Naive thymus-derived CD8-positive, alpha-beta T cell (primary cell): ENCODE results near the gene PRKAA2. TPM values are rescaled to one million over a fixed set of nuclear protein-coding genes. Genes with fewer than 3 reads are reported as not detected.
A peak's percentile ranks its signal among the peaks of the same experiment; 100 is the strongest.

Experiments
- ATAC-seq, 2 donors: fragments of 150-1000 bp; cut with Tn5 transposase in 1 of 2; sonication (Bioruptor Pico), chemical (Tn5 transposase) in 1 of 2; 1 replicate in 1 of 2; 2 replicates in 1 of 2; pipeline ENCODE4 v1.10.0; 2021; ENCODE audit warnings: mild to moderate bottlenecking in 2 of 2, moderate library complexity in 2 of 2
- POLR2A ChIA-PET: fragments of 350-600 bp; sonication (Branson Sonifier 250); formaldehyde crosslinking; loops from one replicate; lab custom pipeline; 2021; ENCODE audit warnings: antibody characterized with exemption; lab: Charles Lee
- DNase-seq, 10 donors: peaks; one replicate each; pipeline versions ENCODE4 v3.0.0 to v3.0.0-alpha.2; 2020 to 2022
- H3K27ac Mint-ChIP-seq, 10 donors: one replicate each; pipeline ENCODE4 v1.8.0; 2020 to 2022; ENCODE audit warnings: mild to moderate bottlenecking in 10 of 10, mixed read lengths in 10 of 10, moderate library complexity in 4 of 10, inconsistent platforms in 1 of 10
- H3K27me3 Mint-ChIP-seq, 5 donors: one replicate each; pipeline ENCODE4 v1.8.0; 2021 to 2022; ENCODE audit warnings: mixed read lengths in 5 of 5
- H3K36me3 Mint-ChIP-seq, 3 donors: one replicate each; pipeline ENCODE4 v1.8.0; 2020 to 2022; ENCODE audit warnings: mixed read lengths in 3 of 3, mild to moderate bottlenecking in 2 of 3, inconsistent platforms in 1 of 3
- H3K4me1 Mint-ChIP-seq, 4 donors: one replicate each; pipeline ENCODE4 v1.8.0; 2021 to 2022; ENCODE audit warnings: mixed read lengths in 4 of 4
- H3K4me3 Mint-ChIP-seq, 10 donors: one replicate each; pipeline ENCODE4 v1.8.0; 2020 to 2022; ENCODE audit warnings: mild to moderate bottlenecking in 10 of 10, mixed read lengths in 10 of 10, moderate library complexity in 6 of 10, inconsistent platforms in 1 of 10
- H3K9me3 Mint-ChIP-seq, 9 donors: one replicate each; pipeline ENCODE4 v1.8.0; 2020 to 2022; ENCODE audit warnings: mixed read lengths in 9 of 9, mild to moderate bottlenecking in 3 of 9, inconsistent platforms in 1 of 9, moderate library complexity in 1 of 9
- polyA plus RNA-seq, 3 donors: library from polyadenylated mRNA; unstranded; fragments of 300-500 nt; fragmentation: Illumina TruSeq; gene quantifications; one replicate each; pipeline ENCODE4 v1.2.3, GENCODE V29; 2021
- total RNA-seq, 8 experiments: library from RNA in 2 of 8; stranded (reverse) in 2 of 8; gene quantifications; one replicate each; pipeline ENCODE4 v1.2.3 and lab custom pipeline; 2021 to 2026

The PRKAA2 gene
- total and polyA plus RNA-seq, 5 experiments from 2014 or later: not detected

- no peak for DNase-seq
- H3K36me3 Mint-ChIP-seq: peaks cover 0 to 2% (median 0%) of the 10 kb centered on the region in 3 donors
- POLR2A ChIA-PET: no interaction called here
Observed at GRCh38 chr1:56707379-56707778, 62.3 kb downstream of the PRKAA2 start.

GRCh38 chr1:56709269-56709880 lies 64.3 kb downstream of the PRKAA2 start:
- peaks cover 7 to 29% (median 10%) of the 10 kb centered on the region in 5 donors for H3K27me3 Mint-ChIP-seq
- DNase-seq (peak in 3 of 10 donors; percentile 2 to 18 (median 14)), ATAC-seq (no peak)
- H3K36me3 Mint-ChIP-seq: no peaks in the 10 kb centered on the region
- H3K27ac Mint-ChIP-seq: no peak overlapping the region
- POLR2A ChIA-PET: no interaction called here
- H3K4me1 Mint-ChIP-seq: no peaks in the 10 kb centered on the region
- no peaks in the 10 kb centered on the region for H3K9me3 Mint-ChIP-seq
- H3K4me3 Mint-ChIP-seq: no peak overlapping the region

More at GRCh38 chr1:56707379-56707778, 62.3 kb downstream of the PRKAA2 start:
- H3K4me1 Mint-ChIP-seq: no peaks in the 10 kb centered on the region
- ATAC-seq: no peak
- H3K27ac Mint-ChIP-seq: no peak overlapping the region
- no peak overlapping the region for H3K4me3 Mint-ChIP-seq
- H3K27me3 Mint-ChIP-seq: peaks cover 7 to 28% (median 10%) of the 10 kb centered on the region in 5 donors
- peaks cover 0 to 3% (median 0%) of the 10 kb centered on the region in 9 donors for H3K9me3 Mint-ChIP-seq

GRCh38 chr1:56709995-56710394 lies 64.9 kb downstream of the PRKAA2 start:
- H3K4me3 Mint-ChIP-seq: no peak overlapping the region
- H3K27ac Mint-ChIP-seq: no peak overlapping the region
- DNase-seq: no peak
- no peaks in the 10 kb centered on the region for H3K36me3 Mint-ChIP-seq
- POLR2A ChIA-PET: no interaction called here
- no peaks in the 10 kb centered on the region for H3K9me3 Mint-ChIP-seq
- peaks cover 7 to 29% (median 10%) of the 10 kb centered on the region in 5 donors for H3K27me3 Mint-ChIP-seq
- ATAC-seq: no peak
- no peaks in the 10 kb centered on the region for H3K4me1 Mint-ChIP-seq

- no peak for ATAC-seq
Observed at GRCh38 chr1:56710646-56711045, 65.5 kb downstream of the PRKAA2 start.

GRCh38 chr1:56712150-56712549 lies 67.0 kb downstream of the PRKAA2 start:
- Mint-ChIP-seq H3K4me3 (no peak overlapping the region), H3K36me3 (no peaks in the 10 kb centered on the region), H3K9me3 (no peaks in the 10 kb centered on the region), H3K27me3 (peaks cover 4 to 19% (median 10%) of the 10 kb centered on the region in 5 donors), H3K27ac (no peak overlapping the region), H3K4me1 (no peaks in the 10 kb centered on the region)
- ATAC-seq (no peak), DNase-seq (no peak)
- POLR2A ChIA-PET: no interaction called here

More at GRCh38 chr1:56710646-56711045, 65.5 kb downstream of the PRKAA2 start:
- peaks cover 7 to 29% (median 10%) of the 10 kb centered on the region in 5 donors for H3K27me3 Mint-ChIP-seq
- no peaks in the 10 kb centered on the region for H3K9me3 Mint-ChIP-seq
- H3K36me3 Mint-ChIP-seq: no peaks in the 10 kb centered on the region
- POLR2A ChIA-PET: no interaction called here
- H3K27ac Mint-ChIP-seq: no peak overlapping the region
- DNase-seq: no peak
- no peaks in the 10 kb centered on the region for H3K4me1 Mint-ChIP-seq
- H3K4me3 Mint-ChIP-seq: no peak overlapping the region

- H3K4me3 Mint-ChIP-seq: no peak overlapping the region
- H3K9me3 Mint-ChIP-seq: no peaks in the 10 kb centered on the region
- ATAC-seq: no peak
- H3K27ac Mint-ChIP-seq: no peak overlapping the region
- no peak for DNase-seq
- H3K4me1 Mint-ChIP-seq: no peaks in the 10 kb centered on the region
- no peaks in the 10 kb centered on the region for H3K36me3 Mint-ChIP-seq
- peaks cover 7 to 19% (median 9%) of the 10 kb centered on the region in 5 donors for H3K27me3 Mint-ChIP-seq
- POLR2A ChIA-PET: no interaction called here
Observed at GRCh38 chr1:56713112-56713511, 68.0 kb downstream of the PRKAA2 start.

- DNase-seq: no peak
- H3K4me3 Mint-ChIP-seq: no peak overlapping the region
- H3K36me3 Mint-ChIP-seq: no peaks in the 10 kb centered on the region
- no peaks in the 10 kb centered on the region for H3K9me3 Mint-ChIP-seq
- no peaks in the 10 kb centered on the region for H3K4me1 Mint-ChIP-seq
- no peak for ATAC-seq
- H3K27me3 Mint-ChIP-seq: peaks cover 0 to 9% (median 4%) of the 10 kb centered on the region in 5 donors
- POLR2A ChIA-PET: no interaction called here
- H3K27ac Mint-ChIP-seq: no peak overlapping the region
Observed at GRCh38 chr1:56715156-56715555, 70.0 kb downstream of the PRKAA2 start.

- H3K4me3 Mint-ChIP-seq: no peak overlapping the region
- H3K9me3 Mint-ChIP-seq: no peaks in the 10 kb centered on the region
- ATAC-seq: no peak
- no peaks in the 10 kb centered on the region for H3K36me3 Mint-ChIP-seq
- no peak for DNase-seq
- H3K4me1 Mint-ChIP-seq: no peaks in the 10 kb centered on the region
- POLR2A ChIA-PET: no interaction called here
- H3K27me3 Mint-ChIP-seq: peaks cover 1 to 16% (median 7%) of the 10 kb centered on the region in 5 donors
- H3K27ac Mint-ChIP-seq: no peak overlapping the region
Observed at GRCh38 chr1:56719171-56719570, 74.1 kb downstream of the PRKAA2 start.

- Mint-ChIP-seq H3K36me3 (no peaks in the 10 kb centered on the region), H3K27me3 (peaks cover 19 to 53% (median 23%) of the 10 kb centered on the region in 5 donors)
Observed at GRCh38 chr1:56726706-56727105, 81.6 kb downstream of the PRKAA2 start.

GRCh38 chr1:56728964-56729363 lies 83.8 kb downstream of the PRKAA2 start:
- ATAC-seq (no peak), DNase-seq (no peak)
- no peak overlapping the region for H3K27ac Mint-ChIP-seq
- H3K4me3 Mint-ChIP-seq: no peak overlapping the region
- POLR2A ChIA-PET: no interaction called here
- H3K36me3 Mint-ChIP-seq: no peaks in the 10 kb centered on the region
- H3K9me3 Mint-ChIP-seq: peaks cover 0 to 12% (median 4%) of the 10 kb centered on the region in 9 donors
- no peaks in the 10 kb centered on the region for H3K4me1 Mint-ChIP-seq
- H3K27me3 Mint-ChIP-seq: peaks cover 19 to 39% (median 23%) of the 10 kb centered on the region in 5 donors

More at GRCh38 chr1:56726706-56727105, 81.6 kb downstream of the PRKAA2 start:
- POLR2A ChIA-PET: no interaction called here
- Mint-ChIP-seq H3K9me3 (peaks cover 0 to 12% (median 1%) of the 10 kb centered on the region in 9 donors), H3K4me1 (no peaks in the 10 kb centered on the region), H3K27ac (no peak overlapping the region), H3K4me3 (no peak overlapping the region)
- ATAC-seq (no peak), DNase-seq (no peak)

- ATAC-seq (no peak), DNase-seq (no peak)
- Mint-ChIP-seq H3K27me3 (peaks cover 0 to 6% (median 4%) of the 10 kb centered on the region in 5 donors), H3K9me3 (peaks cover 0 to 12% (median 0%) of the 10 kb centered on the region in 9 donors), H3K4me3 (no peak overlapping the region), H3K36me3 (peaks cover 0 to 6% (median 0%) of the 10 kb centered on the region in 3 donors), H3K4me1 (no peaks in the 10 kb centered on the region), H3K27ac (no peak overlapping the region)
- POLR2A ChIA-PET: no interaction called here
Observed at GRCh38 chr1:56745231-56745630, 100.1 kb downstream of the PRKAA2 start.

GRCh38 chr1:56754708-56755479 lies 109.8 kb downstream of the PRKAA2 start:
- DNase-seq (no peak), ATAC-seq (no peak)
- Mint-ChIP-seq H3K36me3 (no peaks in the 10 kb centered on the region), H3K9me3 (no peaks in the 10 kb centered on the region), H3K27me3 (peaks cover 14 to 41% (median 26%) of the 10 kb centered on the region in 5 donors), H3K4me3 (no peak overlapping the region), H3K4me1 (no peaks in the 10 kb centered on the region), H3K27ac (no peak overlapping the region)
- POLR2A ChIA-PET: no interaction called here

GRCh38 chr1:56755911-56756310 lies 110.8 kb downstream of the PRKAA2 start:
- no peaks in the 10 kb centered on the region for H3K9me3 Mint-ChIP-seq
- DNase-seq (no peak), ATAC-seq (no peak)
- H3K27ac Mint-ChIP-seq: no peak overlapping the region
- no peaks in the 10 kb centered on the region for H3K4me1 Mint-ChIP-seq
- no peak overlapping the region for H3K4me3 Mint-ChIP-seq
- H3K36me3 Mint-ChIP-seq: no peaks in the 10 kb centered on the region
- POLR2A ChIA-PET: no interaction called here
- H3K27me3 Mint-ChIP-seq: peaks cover 14 to 41% (median 26%) of the 10 kb centered on the region in 5 donors
